Measurements from ENCODE around the gene UBE2J2. TPM values are rescaled to one million over a fixed set of nuclear protein-coding genes. Genes with fewer than 3 reads are reported as not detected.

UBE2J2 gene
- total and polyA plus RNA-seq, 10 donors: 39.1 to 69.7 (median 55.3) TPM

- Histone ChIP-seq H3K4me3 (no peak overlapping the region), H3K27me3 (replicated peaks in 1 of 7) (peaks cover 0 to 24% (median 0%) of the 10 kb centered on the region in 7 donors), H3K27ac (no peak overlapping the region), H3K36me3 (no peaks in the 10 kb centered on the region), H3K4me1 (peaks cover 0 to 10% (median 3%) of the 10 kb centered on the region in 6 donors), H3K9me3 (no peaks in the 10 kb centered on the region)
- no peak for TF ChIP-seq POLR2AphosphoS5 (IDR thresholded peaks at IDR 0.05)
- TF ChIP-seq POLR2A (IDR thresholded peaks at IDR 0.05): no peak
- TF ChIP-seq CTCF (IDR thresholded peaks at IDR 0.05 in 8 of 11, conservative IDR thresholded peaks at IDR 0.05 in 3 of 11): no peak
- no peak for DNase-seq
- intact Hi-C loops (cut with DNase I; ENCODE audit: low total_unique reads): no loop called here
- WGBS, 5 donors: 50 to 73% (median 57%) methylated on average over 8 to 26 of the region's 26 CpGs
Measured at GRCh38 chr1:1281533-1282321, 8.1 kb upstream of the UBE2J2 start.

GRCh38 chr1:1280782-1281481 is 7.3 kb upstream of the UBE2J2 start:
- H3K4me3 ChIP-seq: no peak overlapping the region
- peaks cover 0 to 2% (median 0%) of the 10 kb centered on the region in 6 donors for H3K4me1 ChIP-seq
- peak; percentile 71 for DNase-seq
- peaks cover 0 to 18% (median 0%) of the 10 kb centered on the region in 7 donors for H3K27me3 ChIP-seq (replicated peaks in 1 of 7)
- WGBS, 5 donors: 78 to 93% (median 92%) methylated on average over 13 to 21 of the region's 21 CpGs
- intact Hi-C loops (cut with DNase I; ENCODE audit: low total_unique reads): no loop called here
- no peak overlapping the region for H3K27ac ChIP-seq
- H3K36me3 ChIP-seq: no peaks in the 10 kb centered on the region
- no peak for TF ChIP-seq CTCF (IDR thresholded peaks at IDR 0.05 in 8 of 11, conservative IDR thresholded peaks at IDR 0.05 in 3 of 11)
- no peak for TF ChIP-seq POLR2AphosphoS5 (IDR thresholded peaks at IDR 0.05)
- TF ChIP-seq POLR2A (IDR thresholded peaks at IDR 0.05): no peak
- no peaks in the 10 kb centered on the region for H3K9me3 ChIP-seq

GRCh38 chr1:1279028-1279427 is 5.4 kb upstream of the UBE2J2 start:
- intact Hi-C loops (cut with DNase I; ENCODE audit: low total_unique reads): no loop called here
- no peak overlapping the region for H3K4me3 ChIP-seq
- H3K4me1 ChIP-seq: peaks cover 0 to 15% (median 10%) of the 10 kb centered on the region in 6 donors
- DNase-seq: no peak
- H3K36me3 ChIP-seq: no peaks in the 10 kb centered on the region
- H3K27me3 ChIP-seq (replicated peaks in 1 of 7): peaks cover 0 to 4% (median 0%) of the 10 kb centered on the region in 7 donors
- no peak overlapping the region for H3K27ac ChIP-seq
- H3K9me3 ChIP-seq: no peaks in the 10 kb centered on the region
- TF ChIP-seq CTCF (IDR thresholded peaks at IDR 0.05 in 8 of 11, conservative IDR thresholded peaks at IDR 0.05 in 3 of 11): no peak
- no peak for TF ChIP-seq POLR2AphosphoS5 (IDR thresholded peaks at IDR 0.05)
- TF ChIP-seq POLR2A (IDR thresholded peaks at IDR 0.05): no peak
- WGBS, 5 donors: 89 to 96% (median 94%) methylated on average over 16 to 17 of the region's 17 CpGs

GRCh38 chr1:1278620-1279019 is 5.0 kb upstream of the UBE2J2 start:
- 91 to 93% (median 92%) methylated on average over 13 of the region's 13 CpGs for WGBS, 5 donors
- Histone ChIP-seq H3K36me3 (no peaks in the 10 kb centered on the region), H3K27ac (no peak overlapping the region), H3K4me1 (peaks cover 0 to 16% (median 10%) of the 10 kb centered on the region in 6 donors), H3K9me3 (no peaks in the 10 kb centered on the region), H3K27me3 (replicated peaks in 1 of 7) (peaks cover 0 to 4% (median 0%) of the 10 kb centered on the region in 7 donors), H3K4me3 (no peak overlapping the region)
- intact Hi-C loops (cut with DNase I; ENCODE audit: low total_unique reads): no loop called here
- DNase-seq: no peak
- TF ChIP-seq CTCF (IDR thresholded peaks at IDR 0.05 in 8 of 11, conservative IDR thresholded peaks at IDR 0.05 in 3 of 11) (no peak), POLR2A (IDR thresholded peaks at IDR 0.05) (no peak)

All from spleen (tissue), 11 donors.